Frontal cortex (tissue), 4 donors: Measurements from ENCODE around the gene MATCAP1. TPM values are rescaled to one million over a fixed set of nuclear protein-coding genes. Genes with fewer than 3 reads are reported as not detected.
A peak's percentile ranks its signal among the peaks of the same experiment; 100 is the strongest.

Experiments
- DNase-seq, 2 donors: peaks; one replicate each; pipeline ENCODE4 v3.0.0; 2012; ENCODE audit warnings: low spot score in 2 of 2
- FAIRE-seq: peaks from 2 replicates; lab custom pipeline; 2012; peaks lifted over from hg19 to GRCh38; lab: Jason Lieb, UNC
- total RNA-seq: library from RNA; depleted of rRNA; stranded (reverse); fragments of >200 nt; gene quantifications from one replicate; pipeline ENCODE4 v1.2.3, GENCODE V29; 2014
- donor health status: control.
- donor health status: control.
- donor health status: control.

MATCAP1 gene
- total RNA-seq, 1 donor from 2014 or later, result 52.2 TPM

- no peak for DNase-seq
- no peak for FAIRE-seq
Measured at GRCh38 chr16:67192781-67193361, 9.1 kb upstream of the MATCAP1 start.

- FAIRE-seq (no peak), DNase-seq (peak; percentile 98 to 99)
Measured at GRCh38 chr16:67191995-67192681, 8.4 kb upstream of the MATCAP1 start, which contains the start of gene E2F4. Gene E2F4 (plus strand): TSS chr16:67192155. CDS start chr16:67192228, 73 bp downstream.

- DNase-seq (no peak), FAIRE-seq (no peak)
Measured at GRCh38 chr16:67191411-67191994, 7.7 kb upstream of the MATCAP1 start.

- FAIRE-seq (no peak), DNase-seq (no peak)
Measured at GRCh38 chr16:67190448-67191399, 7.0 kb upstream of the MATCAP1 start.

GRCh38 chr16:67190041-67190440 is 6.3 kb upstream of the MATCAP1 start, which contains the start of gene EXOC3L1:
Gene EXOC3L1 (minus strand): TSS chr16:67190136. CDS start chr16:67189676, 460 bp downstream.
- FAIRE-seq (no peak), DNase-seq (no peak)

GRCh38 chr16:67188798-67189197 is 5.0 kb upstream of the MATCAP1 start:
- FAIRE-seq (no peak), DNase-seq (no peak)

- FAIRE-seq, result no peak
- DNase-seq, result no peak
Measured at GRCh38 chr16:67188323-67188722, 4.6 kb upstream of the MATCAP1 start.

GRCh38 chr16:67187175-67187890 is 3.6 kb upstream of the MATCAP1 start:
- no peak for DNase-seq
- FAIRE-seq, result no peak

GRCh38 chr16:67186550-67186950 is 2.8 kb upstream of the MATCAP1 start:
- DNase-seq (no peak), FAIRE-seq (no peak)

GRCh38 chr16:67185651-67186134 is 1.9 kb upstream of the MATCAP1 start:
- FAIRE-seq (no peak), DNase-seq (no peak)

- no peak for FAIRE-seq
- peak; percentile 71 to 76 for DNase-seq
Measured at GRCh38 chr16:67184995-67185650, 1.4 kb upstream of the MATCAP1 start.

GRCh38 chr16:67184453-67184994 is 761 bp upstream of the MATCAP1 start:
- FAIRE-seq (no peak), DNase-seq (no peak)

GRCh38 chr16:67183284-67183626 is 508 bp downstream of the MATCAP1 start:
- no peak for FAIRE-seq
- no peak for DNase-seq

GRCh38 chr16:67182288-67182687 is 1.5 kb downstream of the MATCAP1 start:
- DNase-seq, result no peak
- no peak for FAIRE-seq

- FAIRE-seq, result no peak
- DNase-seq, result no peak
Measured at GRCh38 chr16:67181346-67181745, 2.4 kb downstream of the MATCAP1 start.

- FAIRE-seq (no peak), DNase-seq (no peak)
Measured at GRCh38 chr16:67180166-67180565, 3.6 kb downstream of the MATCAP1 start.

- DNase-seq (no peak), FAIRE-seq (no peak)
Measured at GRCh38 chr16:67179421-67180080, 4.2 kb downstream of the MATCAP1 start.
